GM18870 (cell line): ENCODE data around the gene OR52E8.
A peak's percentile ranks its signal among the peaks of the same experiment; 100 is the strongest.

ENCODE experiments used
- ATAC-seq: cut with Tn5 transposase; IDR thresholded peaks from one replicate; pipeline ENCODE4 v1.9.1; 2021; ENCODE audit warnings: moderate library complexity; ENCODE audit not compliant: unreplicated experiment

Gene OR52E8

DNA sequence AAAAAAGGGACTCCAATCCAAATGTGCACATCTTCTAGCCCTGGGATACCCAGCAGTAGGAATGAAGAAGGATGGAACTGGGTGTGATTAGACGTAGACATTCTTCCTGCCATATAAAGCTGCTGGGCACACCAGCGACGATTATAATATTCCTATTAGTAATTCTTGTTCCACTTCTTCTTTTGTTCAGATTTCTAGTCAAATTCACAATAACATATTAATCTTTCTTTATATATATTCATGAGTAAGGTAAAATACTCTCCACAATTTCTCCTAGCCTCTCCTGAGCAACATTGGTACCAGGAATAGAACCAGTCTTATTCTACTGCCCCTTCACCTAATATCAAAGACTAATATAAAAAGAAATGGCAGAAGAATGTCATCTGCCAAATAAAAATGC, at the start of gene OR52E8:
Gene OR52E8, minus strand, starts transcription at position 101 of the 400 bp plus-strand sequence. Its CDS starts 0 bp downstream, at position 101.
- ATAC-seq: no peak

- no peak for ATAC-seq
Observed at GRCh38 chr11:5899534-5899933, 42.0 kb upstream of the OR52E8 start.

- no peak for ATAC-seq
Observed at GRCh38 chr11:5892908-5893307, 35.4 kb upstream of the OR52E8 start, which contains the start of gene OR52E5. OR52E5 (plus strand) TSS chr11:5893208; CDS start chr11:5900777, 7,569 bp downstream.

- no peak for ATAC-seq
Observed at GRCh38 chr11:5891216-5891800, 33.8 kb upstream of the OR52E8 start.

GRCh38 chr11:5887661-5888060, 30.2 kb upstream of the OR52E8 start:
- no peak for ATAC-seq

GRCh38 chr11:5887172-5887571, 29.7 kb upstream of the OR52E8 start:
- no peak for ATAC-seq

- no peak for ATAC-seq
Observed at GRCh38 chr11:5881756-5882155, 24.3 kb upstream of the OR52E8 start.

DNA sequence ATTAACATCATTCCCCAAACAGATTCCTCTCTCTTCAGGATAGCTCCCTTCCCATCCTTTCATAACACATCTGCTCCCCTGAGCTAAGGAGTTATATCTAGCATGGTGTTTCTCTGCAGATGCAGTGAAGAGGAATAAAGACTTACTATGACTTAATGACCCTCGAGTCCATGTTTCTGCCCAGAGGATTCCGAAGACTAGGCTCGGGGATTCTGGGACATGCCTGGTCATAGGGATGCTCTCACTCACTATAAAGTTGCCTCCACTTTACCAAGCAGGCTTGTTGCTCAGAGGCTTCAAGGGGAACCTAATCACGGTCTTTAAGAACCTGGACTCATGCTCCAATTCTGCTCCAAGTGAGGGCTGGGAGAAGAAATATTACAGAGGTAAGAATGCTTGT, 22.8 kb upstream of the OR52E8 start, which contains the start of gene OR52E4:
Gene OR52E4, plus strand, starts transcription at position 301 of the 400 bp plus-strand sequence. CDS start 3,664 bp downstream, outside the sequence.
- no peak for ATAC-seq

DNA sequence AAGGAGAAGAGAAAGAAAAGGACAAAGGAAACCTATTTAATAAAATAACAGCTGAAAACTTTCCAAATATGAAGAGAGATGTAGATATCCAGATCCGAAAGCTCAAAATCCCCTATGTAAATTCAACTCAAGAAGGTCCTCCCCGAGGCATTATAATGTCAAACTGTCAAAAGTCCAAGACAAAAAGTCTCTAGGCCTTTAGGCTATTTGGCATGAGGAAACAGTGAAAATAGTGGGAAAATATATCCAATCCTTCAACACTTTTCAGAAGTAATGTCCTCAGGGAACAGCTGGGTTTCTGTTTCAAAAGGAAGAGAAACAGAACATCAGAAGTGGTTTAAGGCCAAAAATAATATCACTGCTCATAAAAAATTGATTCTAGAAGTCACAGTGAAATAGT, 21.1 kb upstream of the OR52E8 start:
- no peak for ATAC-seq

DNA sequence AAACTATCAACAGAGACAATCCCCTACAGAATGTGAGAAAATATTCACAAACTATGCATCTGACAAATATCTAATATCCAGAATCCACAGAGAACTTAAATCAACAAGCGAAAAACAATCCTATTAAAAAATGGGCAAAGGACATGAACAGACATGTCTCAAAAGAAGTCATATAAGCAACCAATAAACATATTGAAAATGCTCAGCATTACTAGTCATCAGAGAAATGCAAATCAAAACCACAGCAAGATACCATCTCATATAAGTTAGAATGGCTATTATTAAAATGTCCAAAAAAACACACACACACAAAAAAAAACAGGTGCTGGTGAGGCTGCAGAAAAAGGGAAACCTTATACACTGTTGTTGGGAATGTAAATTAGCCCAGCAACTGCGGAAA, 8.3 kb upstream of the OR52E8 start:
- no peak for ATAC-seq

DNA sequence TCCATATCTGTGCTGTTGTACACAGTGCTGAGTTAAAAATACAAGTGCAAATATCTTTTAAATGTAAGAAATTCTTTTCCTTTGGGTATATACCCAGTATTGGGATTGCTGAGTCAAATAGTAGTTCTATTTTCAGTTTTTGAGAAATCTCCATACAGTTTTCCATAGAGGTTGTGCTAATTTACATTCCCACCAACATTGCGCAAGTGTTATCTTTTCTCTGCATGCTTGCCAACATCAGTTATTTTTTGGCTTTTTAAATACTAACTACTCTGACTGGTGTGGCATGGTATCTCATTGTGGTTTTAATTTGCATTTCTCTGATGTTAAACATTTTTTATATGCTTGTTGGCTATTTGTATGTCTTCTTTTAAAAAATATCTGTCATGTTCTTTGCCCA, 6.5 kb downstream of the OR52E8 start:
- ATAC-seq: no peak

- ATAC-seq: no peak
Observed at GRCh38 chr11:5847711-5848110, 9.8 kb downstream of the OR52E8 start.

GRCh38 chr11:5846701-5847100, 10.8 kb downstream of the OR52E8 start:
- ATAC-seq: no peak

DNA sequence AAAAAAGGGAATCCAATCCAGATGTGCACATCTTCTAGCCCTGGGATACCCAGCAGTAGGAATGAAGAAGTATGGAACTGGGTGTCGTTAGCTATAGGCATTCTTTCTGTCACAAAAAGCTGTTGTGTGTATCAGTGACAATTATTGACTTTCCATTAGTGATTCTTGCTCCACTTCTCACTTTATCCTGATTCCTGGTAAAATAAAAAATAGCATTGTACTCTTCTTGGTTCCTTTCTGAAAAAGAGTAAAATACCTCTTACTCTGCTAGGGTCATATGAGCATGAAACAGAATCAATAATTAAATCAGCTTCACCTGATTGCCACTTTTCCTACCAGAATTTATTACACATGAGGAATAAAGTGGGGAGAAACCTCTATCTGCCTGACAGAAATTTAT, 15.7 kb downstream of the OR52E8 start, which contains the start of gene OR52E6:
Gene OR52E6, minus strand, starts transcription at position 101 of the 400 bp plus-strand sequence. Its CDS starts 0 bp downstream, at position 101.
- ATAC-seq: no peak

DNA sequence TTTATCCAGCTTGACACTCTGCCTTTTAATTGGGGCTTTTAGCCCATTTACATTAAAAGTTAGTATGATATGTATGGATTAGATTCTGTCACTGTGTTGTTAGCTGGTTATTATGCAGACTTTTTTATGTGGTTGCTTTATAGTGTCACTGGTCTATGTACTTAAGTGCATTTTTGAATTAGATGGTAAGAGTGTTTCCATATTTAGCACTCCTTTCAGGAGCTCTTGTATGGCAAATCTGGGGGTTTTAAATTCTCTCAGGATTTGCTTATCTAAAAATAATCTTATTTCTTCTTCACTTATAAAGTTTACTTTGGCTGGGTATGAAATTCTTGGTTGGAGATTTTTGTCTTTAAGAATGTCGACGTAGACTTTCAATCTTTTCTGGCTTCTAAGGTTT, 19.8 kb downstream of the OR52E8 start:
- ATAC-seq: no peak

DNA sequence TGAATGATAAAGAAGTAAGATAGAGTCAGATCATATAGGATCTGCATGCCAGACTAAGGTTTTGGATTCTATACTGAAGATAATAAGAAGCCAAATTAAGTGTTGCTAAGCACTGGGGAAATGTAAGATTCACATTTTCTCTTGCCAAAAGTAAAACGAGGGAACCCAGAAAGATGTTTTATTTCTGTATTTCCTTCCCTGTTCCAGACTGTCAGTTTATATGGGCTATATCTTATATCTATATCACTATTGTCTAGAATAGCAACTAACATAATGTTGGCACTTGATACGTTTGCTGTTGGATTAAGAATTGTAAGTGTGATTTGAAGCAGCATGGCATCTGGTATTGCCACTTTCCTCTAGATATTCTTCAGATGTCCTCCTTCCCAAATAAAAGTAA, 24.0 kb downstream of the OR52E8 start:
- ATAC-seq: no peak

DNA sequence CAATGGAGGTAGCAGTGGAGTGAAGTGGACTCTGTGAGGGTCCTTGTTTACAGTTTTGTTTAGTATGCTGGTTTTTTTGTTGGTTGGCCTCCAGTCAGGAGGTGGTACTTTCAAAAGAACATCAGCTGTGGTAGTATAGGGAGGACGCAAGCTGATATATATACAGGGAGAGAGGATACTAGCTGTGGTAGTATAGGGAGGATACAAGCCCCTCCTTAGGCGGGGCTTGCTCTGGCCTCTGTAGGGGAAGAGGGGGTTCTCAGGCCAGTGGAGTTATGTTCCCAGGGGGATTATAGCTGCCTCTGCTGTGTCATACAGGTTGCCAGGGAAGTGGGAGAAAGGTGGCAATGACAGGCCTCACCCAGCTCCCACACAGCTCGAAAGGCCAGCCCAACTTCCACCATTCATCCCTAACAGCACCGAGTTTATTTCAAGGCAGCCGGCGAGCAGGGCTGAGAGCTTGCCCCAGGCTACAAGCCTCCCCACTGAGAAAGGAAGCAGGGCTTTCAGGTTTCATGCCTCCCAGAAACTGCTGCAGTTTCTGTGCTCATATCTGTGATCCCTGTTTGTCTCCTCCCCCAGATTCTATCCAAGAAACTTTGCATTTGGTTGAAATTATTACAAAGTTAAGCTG, 26.2 kb downstream of the OR52E8 start:
- no peak for ATAC-seq

GRCh38 chr11:5818245-5818886, 39.1 kb downstream of the OR52E8 start:
- ATAC-seq: no peak

DNA sequence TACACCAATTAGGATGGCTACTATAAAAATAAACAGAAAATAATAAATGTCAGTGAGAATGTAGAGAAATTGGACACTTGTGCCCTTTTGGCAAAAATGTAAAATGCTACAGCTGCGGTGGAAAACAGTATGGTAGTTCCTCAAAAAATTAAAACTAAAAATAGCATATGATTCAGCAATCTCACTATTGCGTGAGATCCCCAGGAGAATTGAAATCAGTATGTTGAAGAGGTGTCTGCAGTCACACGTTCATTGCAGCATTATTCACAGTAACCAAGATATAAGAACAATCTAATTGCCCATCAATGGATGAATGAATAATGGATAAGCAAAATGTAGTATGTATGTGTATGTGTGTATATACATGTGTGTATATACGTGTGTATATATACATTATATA, 42.0 kb downstream of the OR52E8 start:
- no peak for ATAC-seq

DNA sequence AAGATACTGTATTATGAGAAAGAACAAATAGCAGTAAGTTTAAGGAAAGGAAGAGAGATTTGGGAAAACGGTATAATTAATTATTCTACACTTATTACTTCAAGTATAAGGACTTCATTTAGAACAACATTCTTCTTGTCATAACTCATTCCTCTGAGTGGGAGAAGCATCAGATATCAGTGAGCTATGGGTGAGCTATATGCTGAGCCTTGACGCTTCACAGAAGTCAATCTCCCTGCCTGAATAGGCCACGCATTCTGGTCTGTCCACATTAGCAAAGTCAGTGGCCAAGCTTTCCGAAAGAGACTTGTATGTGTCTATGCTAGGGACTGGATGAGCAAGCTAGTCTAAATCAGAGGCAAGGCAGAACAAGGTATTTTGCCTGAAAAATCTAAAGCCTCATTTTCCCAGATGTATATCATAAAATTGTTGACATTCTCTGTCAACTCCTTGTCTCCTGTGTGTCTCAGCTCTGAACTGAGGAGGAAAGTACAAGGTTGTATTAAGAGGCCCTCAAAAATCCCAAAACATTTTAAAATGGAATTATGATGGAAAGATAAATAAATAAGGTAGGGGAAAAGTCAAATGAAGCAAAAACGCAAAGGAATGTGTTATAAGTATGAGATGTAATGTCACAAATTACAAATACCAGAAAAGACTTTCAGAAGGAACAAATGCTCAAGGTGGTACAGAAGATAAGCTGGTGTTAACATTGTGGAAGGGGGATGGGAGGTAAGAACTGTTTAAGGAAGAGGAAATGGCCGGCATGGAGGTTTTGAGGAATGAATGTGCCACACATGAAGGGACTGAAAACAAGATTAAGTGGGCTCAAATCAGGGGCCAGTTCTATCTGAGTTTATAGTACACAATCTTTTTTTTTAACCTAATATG, 47.3 kb downstream of the OR52E8 start:
- ATAC-seq: no peak

- peak; percentile 29 for ATAC-seq
Observed at GRCh38 chr11:5809122-5809519, 48.4 kb downstream of the OR52E8 start.
